Measurements from ENCODE around the gene SMPDL3A. TPM values are rescaled to one million over a fixed set of nuclear protein-coding genes. Genes with fewer than 3 reads are reported as not detected.
A peak's percentile ranks its signal among the peaks of the same experiment; 100 is the strongest.

Gene SMPDL3A
- total and polyA plus RNA-seq, 9 of the 15 experiments (the other 6 are each of a cell fraction or from before 2014, with no cell fraction given), result 0.14 to 0.91 (median 0.54) TPM

DNA sequence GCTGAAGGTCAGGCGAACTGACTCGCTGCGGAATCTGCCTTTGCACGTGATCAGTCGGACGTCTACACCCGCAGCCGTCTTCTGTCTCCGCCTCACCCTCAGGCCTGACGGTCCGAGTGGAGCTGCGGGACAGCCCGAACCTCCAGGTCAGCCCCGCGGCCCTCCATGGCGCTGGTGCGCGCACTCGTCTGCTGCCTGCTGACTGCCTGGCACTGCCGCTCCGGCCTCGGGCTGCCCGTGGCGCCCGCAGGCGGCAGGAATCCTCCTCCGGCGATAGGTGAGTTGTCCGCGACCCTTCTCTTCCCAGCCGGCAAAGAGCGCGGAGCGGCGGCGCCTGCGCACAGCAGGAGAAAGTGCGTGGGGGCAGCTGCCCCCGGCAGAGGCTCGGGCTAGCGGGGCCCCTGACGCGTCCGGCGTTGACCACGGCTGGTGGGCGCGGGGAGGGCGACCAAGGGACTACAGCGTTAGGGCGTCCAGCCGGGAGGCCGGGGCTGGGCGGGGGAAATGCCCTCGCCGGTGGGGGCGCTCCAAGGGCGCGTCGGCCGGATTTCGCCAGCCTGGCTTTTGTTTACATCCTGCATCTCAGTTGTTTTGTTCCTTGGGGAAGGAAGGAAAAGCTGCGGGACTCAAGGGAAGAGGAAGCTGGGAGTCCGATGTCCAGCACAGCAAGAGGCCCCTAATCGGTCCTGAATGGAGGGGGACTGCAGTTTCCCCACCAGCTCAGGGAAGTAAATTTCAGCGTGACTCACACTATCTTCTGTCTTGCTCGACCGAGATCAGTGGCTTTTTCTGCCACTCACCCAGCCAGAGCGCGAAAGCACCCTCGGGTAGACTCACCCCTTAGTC, at the start of gene SMPDL3A (continued):
- TF ChIP-seq, protein P1, sequence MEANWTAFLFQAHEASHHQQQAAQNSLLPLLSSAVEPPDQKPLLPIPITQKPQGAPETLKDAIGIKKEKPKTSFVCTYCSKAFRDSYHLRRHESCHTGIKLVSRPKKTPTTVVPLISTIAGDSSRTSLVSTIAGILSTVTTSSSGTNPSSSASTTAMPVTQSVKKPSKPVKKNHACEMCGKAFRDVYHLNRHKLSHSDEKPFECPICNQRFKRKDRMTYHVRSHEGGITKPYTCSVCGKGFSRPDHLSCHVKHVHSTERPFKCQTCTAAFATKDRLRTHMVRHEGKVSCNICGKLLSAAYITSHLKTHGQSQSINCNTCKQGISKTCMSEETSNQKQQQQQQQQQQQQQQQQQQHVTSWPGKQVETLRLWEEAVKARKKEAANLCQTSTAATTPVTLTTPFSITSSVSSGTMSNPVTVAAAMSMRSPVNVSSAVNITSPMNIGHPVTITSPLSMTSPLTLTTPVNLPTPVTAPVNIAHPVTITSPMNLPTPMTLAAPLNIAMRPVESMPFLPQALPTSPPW (CRISPR knock-in tag; IDR thresholded peaks at IDR 0.05), result peak; percentile 49
- TF ChIP-seq, protein P2, sequence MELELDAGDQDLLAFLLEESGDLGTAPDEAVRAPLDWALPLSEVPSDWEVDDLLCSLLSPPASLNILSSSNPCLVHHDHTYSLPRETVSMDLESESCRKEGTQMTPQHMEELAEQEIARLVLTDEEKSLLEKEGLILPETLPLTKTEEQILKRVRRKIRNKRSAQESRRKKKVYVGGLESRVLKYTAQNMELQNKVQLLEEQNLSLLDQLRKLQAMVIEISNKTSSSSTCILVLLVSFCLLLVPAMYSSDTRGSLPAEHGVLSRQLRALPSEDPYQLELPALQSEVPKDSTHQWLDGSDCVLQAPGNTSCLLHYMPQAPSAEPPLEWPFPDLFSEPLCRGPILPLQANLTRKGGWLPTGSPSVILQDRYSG (tag; conservative IDR thresholded peaks at IDR 0.05; ENCODE audit: low read depth), result no peak
- TF ChIP-seq ZNF232 (CRISPR knock-in tag; IDR thresholded peaks at IDR 0.05) (no peak), PRMT5 (CRISPR knock-in tag; IDR thresholded peaks at IDR 0.05) (no peak), PHTF2 (CRISPR knock-in tag; IDR thresholded peaks at IDR 0.05) (no peak), EZH2 (IDR thresholded peaks at IDR 0.05; ENCODE audit: borderline replicate concordance, low read depth, low read length) (no peak), L3MBTL2 (IDR thresholded peaks at IDR 0.05) (peak; percentile 74), EP400 (IDR thresholded peaks at IDR 0.05) (no peak), MTA3 (IDR thresholded peaks at IDR 0.05; ENCODE audit: borderline replicate concordance) (0 out of 2 replicates have a peak, but pooled peaks have one; percentile 47), ZNF77 (CRISPR knock-in tag; IDR thresholded peaks at IDR 0.05) (no peak), ZNF384 (IDR thresholded peaks at IDR 0.05; ENCODE audit: low read depth, low read length) (no peak), FOXJ2 (tag; IDR thresholded peaks at IDR 0.05) (no peak), POLR3A (IDR thresholded peaks at IDR 0.05; ENCODE audit: borderline replicate concordance, extremely low read depth, insufficient read depth, insufficient read length) (no peak), STAG1 (CRISPR knock-in tag; IDR thresholded peaks at IDR 0.05; ENCODE audit: borderline replicate concordance) (no peak), ZNF780A (CRISPR knock-in tag; IDR thresholded peaks at IDR 0.05) (no peak)
- TF ChIP-seq, protein P3, sequence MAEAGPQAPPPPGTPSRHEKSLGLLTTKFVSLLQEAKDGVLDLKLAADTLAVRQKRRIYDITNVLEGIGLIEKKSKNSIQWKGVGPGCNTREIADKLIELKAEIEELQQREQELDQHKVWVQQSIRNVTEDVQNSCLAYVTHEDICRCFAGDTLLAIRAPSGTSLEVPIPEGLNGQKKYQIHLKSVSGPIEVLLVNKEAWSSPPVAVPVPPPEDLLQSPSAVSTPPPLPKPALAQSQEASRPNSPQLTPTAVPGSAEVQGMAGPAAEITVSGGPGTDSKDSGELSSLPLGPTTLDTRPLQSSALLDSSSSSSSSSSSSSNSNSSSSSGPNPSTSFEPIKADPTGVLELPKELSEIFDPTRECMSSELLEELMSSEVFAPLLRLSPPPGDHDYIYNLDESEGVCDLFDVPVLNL (CRISPR knock-in tag; IDR thresholded peaks at IDR 0.05; ENCODE audit: low read depth), result no peak
- TF ChIP-seq, protein P4, sequence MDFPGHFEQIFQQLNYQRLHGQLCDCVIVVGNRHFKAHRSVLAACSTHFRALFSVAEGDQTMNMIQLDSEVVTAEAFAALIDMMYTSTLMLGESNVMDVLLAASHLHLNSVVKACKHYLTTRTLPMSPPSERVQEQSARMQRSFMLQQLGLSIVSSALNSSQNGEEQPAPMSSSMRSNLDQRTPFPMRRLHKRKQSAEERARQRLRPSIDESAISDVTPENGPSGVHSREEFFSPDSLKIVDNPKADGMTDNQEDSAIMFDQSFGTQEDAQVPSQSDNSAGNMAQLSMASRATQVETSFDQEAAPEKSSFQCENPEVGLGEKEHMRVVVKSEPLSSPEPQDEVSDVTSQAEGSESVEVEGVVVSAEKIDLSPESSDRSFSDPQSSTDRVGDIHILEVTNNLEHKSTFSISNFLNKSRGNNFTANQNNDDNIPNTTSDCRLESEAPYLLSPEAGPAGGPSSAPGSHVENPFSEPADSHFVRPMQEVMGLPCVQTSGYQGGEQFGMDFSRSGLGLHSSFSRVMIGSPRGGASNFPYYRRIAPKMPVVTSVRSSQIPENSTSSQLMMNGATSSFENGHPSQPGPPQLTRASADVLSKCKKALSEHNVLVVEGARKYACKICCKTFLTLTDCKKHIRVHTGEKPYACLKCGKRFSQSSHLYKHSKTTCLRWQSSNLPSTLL (IDR thresholded peaks at IDR 0.05), result no peak
- TF ChIP-seq, protein P5, sequence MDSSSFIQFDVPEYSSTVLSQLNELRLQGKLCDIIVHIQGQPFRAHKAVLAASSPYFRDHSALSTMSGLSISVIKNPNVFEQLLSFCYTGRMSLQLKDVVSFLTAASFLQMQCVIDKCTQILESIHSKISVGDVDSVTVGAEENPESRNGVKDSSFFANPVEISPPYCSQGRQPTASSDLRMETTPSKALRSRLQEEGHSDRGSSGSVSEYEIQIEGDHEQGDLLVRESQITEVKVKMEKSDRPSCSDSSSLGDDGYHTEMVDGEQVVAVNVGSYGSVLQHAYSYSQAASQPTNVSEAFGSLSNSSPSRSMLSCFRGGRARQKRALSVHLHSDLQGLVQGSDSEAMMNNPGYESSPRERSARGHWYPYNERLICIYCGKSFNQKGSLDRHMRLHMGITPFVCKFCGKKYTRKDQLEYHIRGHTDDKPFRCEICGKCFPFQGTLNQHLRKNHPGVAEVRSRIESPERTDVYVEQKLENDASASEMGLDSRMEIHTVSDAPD (CRISPR knock-in tag; IDR thresholded peaks at IDR 0.05), result no peak
- TF ChIP-seq, protein P6, sequence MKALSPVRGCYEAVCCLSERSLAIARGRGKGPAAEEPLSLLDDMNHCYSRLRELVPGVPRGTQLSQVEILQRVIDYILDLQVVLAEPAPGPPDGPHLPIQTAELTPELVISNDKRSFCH (CRISPR knock-in tag; IDR thresholded peaks at IDR 0.05), result no peak
- TF ChIP-seq, protein P6 (tag; IDR thresholded peaks at IDR 0.05), result peak; percentile 31; the same call in 1 of the 2 replicates
